ENCODE results near the gene CHTF18. TPM values are rescaled to one million over a fixed set of nuclear protein-coding genes. Genes with fewer than 3 reads are reported as not detected.

Gene CHTF18
- total RNA-seq, 1 donor: 8.8 TPM

DNA sequence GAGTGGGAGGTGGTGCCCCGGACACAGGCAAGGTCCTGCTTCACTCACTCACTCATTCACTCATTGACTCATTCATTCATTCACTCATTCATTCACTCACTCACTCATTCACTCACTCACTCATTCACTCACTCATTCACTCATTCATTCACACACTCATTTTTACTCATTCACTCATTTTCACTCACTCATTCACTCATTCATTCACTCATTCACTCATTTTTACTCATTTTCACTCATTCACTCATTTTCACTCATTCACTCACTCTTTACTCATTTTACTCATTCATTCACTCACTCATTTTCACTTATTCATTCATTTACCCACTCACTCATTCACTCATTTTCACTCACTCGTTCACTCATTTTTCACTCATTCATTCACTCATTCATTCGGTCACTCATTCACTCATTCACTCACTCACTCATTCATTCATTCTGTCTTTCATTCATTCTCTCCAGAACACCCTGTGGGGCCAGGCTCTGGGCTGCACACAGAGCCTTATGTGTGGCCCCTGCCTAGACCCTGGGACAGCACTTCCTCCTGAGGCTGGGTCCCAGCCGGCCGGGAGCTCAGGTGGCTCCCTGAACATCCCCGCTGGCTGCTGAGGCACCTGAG lies 9.4 kb upstream of the CHTF18 start:
- no peaks in the 10 kb centered on the region for H3K9me3 ChIP-seq (ENCODE audit: low read depth, low read length)
- H3K27me3 ChIP-seq (ENCODE audit: insufficient read depth, low read length): no peaks in the 10 kb centered on the region
- H3K4me1 ChIP-seq (ENCODE audit: insufficient read depth, low read length): no peaks in the 10 kb centered on the region
- no peak overlapping the region for H3K4me3 ChIP-seq (ENCODE audit: low read length)

DNA sequence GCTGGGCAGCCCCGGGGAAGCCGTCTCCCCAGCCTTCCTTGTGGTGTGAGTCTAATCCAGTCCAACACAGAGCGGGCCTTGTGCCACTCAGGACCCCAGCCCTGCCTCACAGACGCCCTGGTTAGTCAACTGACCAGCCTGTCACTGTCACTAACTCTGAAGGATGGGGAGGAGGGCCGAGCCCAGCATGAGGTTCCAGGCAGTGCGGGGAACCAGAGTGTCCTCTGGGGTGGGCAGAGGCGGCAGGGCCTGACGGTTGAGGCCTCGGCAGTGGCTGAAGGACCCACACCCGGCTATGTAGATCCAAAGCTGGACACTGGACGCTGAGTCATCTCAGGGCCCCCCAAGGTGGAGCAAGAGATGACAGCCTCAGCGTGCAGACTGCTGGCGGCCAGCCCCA lies 8.9 kb upstream of the CHTF18 start:
- Histone ChIP-seq H3K9me3 (ENCODE audit: low read depth, low read length) (no peaks in the 10 kb centered on the region), H3K27me3 (ENCODE audit: insufficient read depth, low read length) (no peaks in the 10 kb centered on the region), H3K4me1 (ENCODE audit: insufficient read depth, low read length) (no peaks in the 10 kb centered on the region), H3K4me3 (ENCODE audit: low read length) (no peak overlapping the region)

DNA sequence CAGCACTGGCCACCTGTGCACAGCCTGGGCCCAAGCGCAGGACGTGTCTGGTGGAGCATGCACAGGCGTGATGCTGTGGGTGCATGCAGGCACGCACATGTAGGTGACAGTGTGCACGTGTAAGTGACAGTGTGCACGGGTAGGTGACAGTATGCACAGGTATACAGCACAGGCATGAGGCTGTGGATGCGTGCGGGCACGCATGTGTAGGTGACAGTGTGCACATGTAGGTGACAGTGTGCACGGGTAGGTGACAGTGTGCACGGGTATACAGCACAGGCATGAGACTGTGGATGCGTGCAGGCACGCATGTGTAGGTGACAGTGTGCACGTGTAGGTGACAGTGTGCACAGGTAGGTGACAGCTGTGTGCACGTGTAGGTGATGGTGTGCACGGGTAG lies 8.1 kb upstream of the CHTF18 start:
- Histone ChIP-seq H3K4me1 (ENCODE audit: insufficient read depth, low read length) (no peaks in the 10 kb centered on the region), H3K27me3 (ENCODE audit: insufficient read depth, low read length) (no peaks in the 10 kb centered on the region), H3K9me3 (ENCODE audit: low read depth, low read length) (no peaks in the 10 kb centered on the region), H3K4me3 (ENCODE audit: low read length) (no peak overlapping the region)

DNA sequence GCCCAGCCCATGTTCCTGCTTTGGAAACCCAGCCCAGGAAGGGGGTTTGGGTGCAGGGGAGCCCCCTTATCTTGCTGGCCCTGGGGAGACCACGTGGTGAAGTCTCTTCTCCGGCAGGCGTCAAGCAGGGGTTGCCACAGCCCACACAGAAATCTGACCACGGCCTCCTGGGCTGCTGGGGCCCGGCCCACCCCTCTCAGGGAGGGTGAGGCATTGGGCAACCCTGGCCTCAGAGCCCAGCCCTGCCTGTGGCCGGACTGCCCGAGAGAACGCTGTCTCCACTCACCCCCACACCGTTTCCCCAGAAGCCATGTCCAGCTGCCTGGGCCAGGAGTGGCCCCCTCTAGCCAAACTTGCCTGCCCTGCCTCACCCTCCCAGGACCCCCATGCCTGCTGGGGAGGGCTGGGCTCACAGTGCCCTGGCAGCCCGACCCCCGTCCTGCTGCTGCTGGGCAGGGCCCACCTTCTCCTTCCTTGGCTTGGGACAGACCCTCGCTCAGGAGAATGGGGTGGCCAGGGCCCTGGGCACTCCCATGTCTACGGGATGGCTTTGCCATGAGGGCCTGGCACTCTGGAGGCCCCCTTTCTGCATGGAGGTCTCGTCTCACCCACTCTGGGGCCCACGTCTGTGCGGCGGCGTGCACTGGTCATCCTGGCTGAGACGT lies 6.9 kb upstream of the CHTF18 start:
- no peaks in the 10 kb centered on the region for H3K9me3 ChIP-seq (ENCODE audit: low read depth, low read length)
- no peak overlapping the region for H3K4me3 ChIP-seq (ENCODE audit: low read length)
- H3K4me1 ChIP-seq (ENCODE audit: insufficient read depth, low read length): no peaks in the 10 kb centered on the region
- no peaks in the 10 kb centered on the region for H3K27me3 ChIP-seq (ENCODE audit: insufficient read depth, low read length)

DNA sequence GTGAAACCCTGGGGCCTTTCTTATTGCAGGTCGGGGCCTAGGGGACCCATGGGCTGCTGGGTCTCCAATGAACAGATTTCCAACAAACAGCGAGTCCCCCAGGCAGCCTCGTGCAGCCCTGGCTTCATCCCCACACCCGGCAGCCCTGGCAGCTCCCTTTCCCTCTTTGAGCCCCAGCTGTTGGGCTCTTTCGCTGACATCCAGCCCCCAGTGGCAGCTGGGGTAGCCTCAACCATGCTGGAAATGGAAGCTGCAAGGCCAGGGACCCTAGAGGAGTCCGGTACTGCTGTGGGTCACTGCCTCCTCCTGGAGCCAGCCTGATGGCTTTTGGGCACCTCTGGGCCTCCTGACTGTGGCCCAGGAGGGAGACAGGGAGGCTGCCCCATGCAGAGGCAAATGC lies 6.2 kb upstream of the CHTF18 start:
- Histone ChIP-seq H3K4me3 (ENCODE audit: low read length) (no peak overlapping the region), H3K27me3 (ENCODE audit: insufficient read depth, low read length) (no peaks in the 10 kb centered on the region), H3K4me1 (ENCODE audit: insufficient read depth, low read length) (peaks cover 6% of the 10 kb centered on the region), H3K9me3 (ENCODE audit: low read depth, low read length) (no peaks in the 10 kb centered on the region)

DNA sequence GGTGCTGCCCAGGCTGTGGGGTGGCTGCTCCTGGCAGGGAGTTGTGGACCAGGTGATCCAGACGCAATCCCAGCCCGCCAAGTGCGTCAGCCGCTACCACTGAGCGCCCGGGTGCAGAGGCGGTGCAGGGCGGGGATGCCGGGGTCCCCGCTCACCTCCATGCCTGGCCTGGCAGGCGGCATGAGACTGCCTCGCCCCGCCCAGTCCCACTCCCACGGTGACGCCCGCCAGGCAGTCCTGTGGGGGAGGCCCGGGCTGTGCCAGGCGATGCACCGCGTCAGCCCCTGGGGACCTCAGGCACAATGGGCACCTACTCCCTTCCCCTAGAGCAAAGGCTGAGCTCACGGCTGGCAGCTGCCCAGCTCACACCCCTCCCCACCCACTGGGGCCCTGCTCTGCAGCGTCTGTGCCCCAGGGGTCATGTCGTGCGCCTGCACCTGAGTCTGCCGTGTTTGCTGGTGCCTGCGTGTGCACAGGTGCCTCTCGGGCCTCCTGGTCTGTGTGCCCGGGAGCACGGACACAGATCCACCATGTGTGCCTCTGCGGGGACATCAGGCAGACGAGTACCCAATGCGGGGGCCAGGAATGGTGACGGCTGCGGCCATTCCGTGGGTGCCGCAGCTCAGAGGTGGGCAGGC lies 5.5 kb upstream of the CHTF18 start:
- no peaks in the 10 kb centered on the region for H3K27me3 ChIP-seq (ENCODE audit: insufficient read depth, low read length)
- H3K4me1 ChIP-seq (ENCODE audit: insufficient read depth, low read length): peaks cover 12% of the 10 kb centered on the region
- H3K9me3 ChIP-seq (ENCODE audit: low read depth, low read length): no peaks in the 10 kb centered on the region
- no peak overlapping the region for H3K4me3 ChIP-seq (ENCODE audit: low read length)

DNA sequence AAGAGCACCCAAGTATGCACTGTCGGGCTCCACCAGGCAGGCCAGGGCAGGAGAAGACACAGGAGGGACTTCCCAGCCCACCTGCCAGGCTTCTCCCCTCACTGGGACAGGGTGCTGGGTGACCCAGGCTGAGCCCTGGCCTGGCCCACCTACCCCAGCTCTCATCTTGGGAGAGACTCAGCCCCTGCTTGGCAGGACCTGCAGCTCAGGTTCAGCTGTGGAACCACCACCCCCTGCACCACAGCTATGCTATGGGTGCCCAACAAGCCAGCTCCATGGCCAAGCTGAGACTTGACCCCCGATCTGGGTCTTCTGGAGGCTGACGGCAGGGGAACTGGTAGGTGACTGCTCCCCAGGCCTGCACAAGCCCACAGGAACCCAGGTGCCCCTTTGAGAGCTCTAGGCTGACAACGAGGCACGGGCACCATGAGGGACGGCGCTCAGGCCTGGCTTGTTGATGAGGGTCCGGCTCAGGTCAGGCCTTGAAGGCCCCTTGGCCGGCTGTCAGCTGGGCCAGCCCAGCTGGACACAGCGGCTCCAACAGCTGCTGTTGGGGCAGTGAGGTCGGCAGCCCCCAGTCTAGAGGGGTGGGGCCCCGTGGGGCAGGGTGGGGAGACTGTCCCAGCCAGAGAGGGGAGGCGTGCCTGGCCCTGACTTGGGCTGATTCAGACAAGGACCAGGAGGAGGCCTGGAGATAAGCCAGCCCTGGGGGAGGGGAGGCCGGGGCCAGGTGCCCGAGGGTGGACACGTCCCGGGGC lies 4.8 kb upstream of the CHTF18 start:
- Histone ChIP-seq H3K4me1 (ENCODE audit: insufficient read depth, low read length) (peaks cover 12% of the 10 kb centered on the region), H3K27me3 (ENCODE audit: insufficient read depth, low read length) (no peaks in the 10 kb centered on the region), H3K4me3 (ENCODE audit: low read length) (no peak overlapping the region), H3K9me3 (ENCODE audit: low read depth, low read length) (no peaks in the 10 kb centered on the region)

DNA sequence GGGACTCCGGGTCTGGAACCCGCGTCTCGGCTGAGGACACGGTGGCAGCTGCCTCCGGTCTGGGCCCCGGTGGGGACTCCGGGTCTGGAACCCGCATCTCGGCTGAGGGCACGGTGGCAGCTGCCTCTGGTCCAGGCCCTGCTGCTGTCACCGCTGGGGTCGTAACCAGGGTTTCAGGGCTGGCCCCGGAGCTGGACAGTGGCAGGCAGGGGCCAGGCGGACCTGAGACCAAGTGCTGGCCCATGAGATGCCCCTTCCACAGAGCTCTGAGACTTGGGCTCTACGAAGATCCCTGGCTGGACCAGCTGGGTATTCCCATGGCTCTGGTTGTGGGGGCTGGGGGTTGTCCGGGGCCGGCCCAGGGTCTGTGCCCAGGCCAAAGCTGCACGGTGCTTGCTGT lies 4.0 kb upstream of the CHTF18 start:
- Histone ChIP-seq H3K27me3 (ENCODE audit: insufficient read depth, low read length) (no peaks in the 10 kb centered on the region), H3K4me1 (ENCODE audit: insufficient read depth, low read length) (peaks cover 20% of the 10 kb centered on the region), H3K4me3 (ENCODE audit: low read length) (no peak overlapping the region), H3K9me3 (ENCODE audit: low read depth, low read length) (no peaks in the 10 kb centered on the region)

DNA sequence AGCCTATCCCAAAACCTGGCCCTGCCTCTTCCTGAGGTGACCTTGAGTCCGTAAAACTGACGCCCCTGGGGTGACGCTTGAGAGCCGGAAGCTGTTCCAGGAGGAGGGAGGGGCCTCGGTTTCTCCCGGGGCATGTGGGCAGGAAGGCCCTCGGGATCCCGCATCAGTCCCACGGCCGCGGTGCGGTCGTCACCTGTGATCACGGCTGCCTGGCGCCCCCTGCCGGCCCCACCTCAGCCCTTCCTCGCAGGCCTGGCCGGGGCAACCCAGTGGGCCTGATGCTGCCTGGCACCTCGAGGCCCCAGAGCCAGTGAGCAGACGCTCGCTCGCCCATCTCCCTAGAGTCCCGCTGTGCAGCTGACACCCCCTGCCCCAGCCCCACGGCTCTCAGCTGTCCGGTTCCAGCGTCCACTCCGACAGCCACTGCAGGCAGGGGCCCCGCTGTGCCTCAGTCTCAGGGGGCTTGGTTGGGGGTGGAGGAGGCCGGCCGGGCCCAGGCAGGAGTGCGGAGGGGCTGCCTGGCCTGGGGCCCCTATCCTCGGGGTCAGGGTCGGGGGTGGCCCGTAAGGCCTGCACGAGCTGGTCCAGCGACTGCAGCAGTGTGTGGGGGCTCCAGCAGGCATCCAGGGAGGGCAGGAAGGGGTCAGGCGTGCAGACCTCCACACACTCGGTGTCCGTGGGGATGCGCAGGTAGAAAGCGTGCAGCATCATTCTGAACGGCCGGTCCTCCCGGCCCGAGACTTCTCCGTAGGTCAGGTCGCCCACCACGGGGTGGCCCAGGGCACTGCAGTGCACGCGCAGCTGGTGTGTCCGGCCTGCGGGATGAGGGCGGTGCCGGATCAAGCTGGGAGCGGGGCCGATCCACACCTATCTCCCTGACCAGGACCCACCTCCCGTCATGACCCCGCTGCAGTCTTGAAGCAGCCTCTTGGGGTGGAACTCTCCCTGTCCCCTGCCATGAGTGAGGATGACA lies 2.6 kb upstream of the CHTF18 start:
- peaks cover 22% of the 10 kb centered on the region for H3K4me1 ChIP-seq (ENCODE audit: insufficient read depth, low read length)
- no peak overlapping the region for H3K4me3 ChIP-seq (ENCODE audit: low read length)
- H3K27me3 ChIP-seq (ENCODE audit: insufficient read depth, low read length): no peaks in the 10 kb centered on the region
- no peaks in the 10 kb centered on the region for H3K9me3 ChIP-seq (ENCODE audit: low read depth, low read length)

DNA sequence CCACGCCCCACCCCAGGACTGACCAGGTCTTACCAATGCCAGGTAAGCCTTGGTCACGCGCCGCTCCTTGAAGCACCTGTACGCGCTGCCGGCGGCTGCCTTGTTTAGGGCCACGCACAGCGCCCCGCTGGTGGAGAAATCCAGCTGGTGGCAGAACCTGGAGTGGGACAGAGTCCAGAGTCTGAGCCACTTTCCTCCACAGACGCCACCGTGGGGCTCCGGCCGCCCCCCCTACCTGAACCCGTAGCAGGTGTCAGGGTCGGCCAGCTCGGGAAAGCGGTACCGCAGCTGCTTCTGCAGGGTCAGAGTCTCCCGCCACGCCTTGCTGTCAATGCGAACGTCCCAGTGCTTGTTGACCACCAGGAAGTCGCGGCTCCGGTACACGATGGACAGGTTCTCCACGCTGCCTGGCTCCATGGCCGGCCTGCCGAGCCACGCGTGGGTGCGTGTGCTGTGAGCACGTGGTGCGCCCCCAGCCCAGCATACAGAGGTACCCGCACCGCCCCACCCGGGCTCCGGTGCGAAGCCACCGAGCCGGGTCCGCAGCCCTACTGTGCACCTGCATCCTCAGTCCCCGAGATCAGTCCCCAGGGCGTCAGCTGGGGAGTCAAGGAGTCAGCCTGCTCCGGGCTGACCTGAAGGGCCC lies 976 bp upstream of the CHTF18 start:
- no peaks in the 10 kb centered on the region for H3K27me3 ChIP-seq (ENCODE audit: insufficient read depth, low read length)
- peaks cover 22% of the 10 kb centered on the region for H3K4me1 ChIP-seq (ENCODE audit: insufficient read depth, low read length)
- no peaks in the 10 kb centered on the region for H3K9me3 ChIP-seq (ENCODE audit: low read depth, low read length)
- H3K4me3 ChIP-seq (ENCODE audit: low read length): peak overlapping the region; percentile 74

DNA sequence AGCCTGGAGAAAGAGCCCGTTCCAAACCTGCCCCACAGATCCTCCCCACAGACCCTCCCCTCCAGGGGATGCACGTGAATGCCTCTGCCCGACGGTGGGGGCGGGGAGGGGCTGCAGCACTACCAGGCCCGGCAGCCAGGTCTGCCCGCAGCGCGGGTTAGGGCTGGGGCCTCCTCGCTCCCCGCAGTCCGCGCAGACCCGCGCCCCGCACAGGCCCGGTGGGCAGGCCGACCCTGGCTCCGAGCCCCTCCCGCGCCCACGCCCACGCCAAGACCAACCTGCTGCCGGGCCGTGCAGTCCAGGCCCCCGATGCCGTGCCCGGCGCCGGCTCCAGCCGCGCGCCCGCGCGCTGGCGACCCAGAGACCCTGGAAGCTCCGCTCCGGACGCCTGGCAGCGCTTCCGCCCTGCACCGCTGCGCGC lies 432 bp upstream of the CHTF18 start, which contains the start of gene RPUSD1:
Gene RPUSD1 (minus strand): TSS at position 404 of the 421 bp plus-strand sequence. CDS start 644 bp downstream, outside the sequence.
- no peaks in the 10 kb centered on the region for H3K9me3 ChIP-seq (ENCODE audit: low read depth, low read length)
- H3K27me3 ChIP-seq (ENCODE audit: insufficient read depth, low read length): no peaks in the 10 kb centered on the region
- H3K4me1 ChIP-seq (ENCODE audit: insufficient read depth, low read length): peaks cover 22% of the 10 kb centered on the region
- peak within 1 kb of the TSS; percentile 74 for H3K4me3 ChIP-seq (ENCODE audit: low read length)

DNA sequence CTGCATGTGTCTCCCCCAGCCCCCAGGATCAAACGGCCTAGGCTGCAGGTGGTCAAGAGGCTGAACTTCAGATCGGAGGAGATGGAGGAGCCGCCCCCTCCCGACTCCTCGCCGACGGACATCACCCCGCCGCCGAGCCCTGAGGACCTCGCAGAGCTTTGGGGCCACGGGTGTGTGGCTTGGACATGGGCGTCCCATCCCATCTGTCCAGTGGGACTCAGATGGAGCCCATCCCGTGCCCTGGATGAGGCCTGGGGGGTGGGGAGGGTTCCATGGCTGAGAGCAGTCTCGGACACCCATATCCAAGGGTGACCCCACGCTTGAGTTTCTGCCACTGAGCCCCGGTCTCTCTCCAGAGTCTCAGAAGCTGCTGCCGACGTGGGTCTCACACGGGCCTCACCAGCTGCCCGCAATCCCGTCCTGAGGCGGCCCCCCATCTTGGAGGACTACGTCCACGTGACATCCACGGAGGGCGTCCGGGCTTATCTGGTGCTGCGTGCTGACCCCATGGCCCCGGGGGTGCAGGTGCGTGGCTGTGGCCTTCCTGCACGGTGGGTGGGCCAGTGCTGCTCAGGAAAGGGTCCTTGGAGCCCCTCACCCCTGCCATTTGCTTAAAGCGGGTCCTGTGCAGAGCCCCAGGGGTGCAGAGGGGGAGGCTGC lies 901 bp downstream of the CHTF18 start:
- peaks cover 22% of the 10 kb centered on the region for H3K4me1 ChIP-seq (ENCODE audit: insufficient read depth, low read length)
- H3K27me3 ChIP-seq (ENCODE audit: insufficient read depth, low read length): no peaks in the 10 kb centered on the region
- H3K9me3 ChIP-seq (ENCODE audit: low read depth, low read length): no peaks in the 10 kb centered on the region
- peak overlapping the region; percentile 51 for H3K4me3 ChIP-seq (ENCODE audit: low read length)

DNA sequence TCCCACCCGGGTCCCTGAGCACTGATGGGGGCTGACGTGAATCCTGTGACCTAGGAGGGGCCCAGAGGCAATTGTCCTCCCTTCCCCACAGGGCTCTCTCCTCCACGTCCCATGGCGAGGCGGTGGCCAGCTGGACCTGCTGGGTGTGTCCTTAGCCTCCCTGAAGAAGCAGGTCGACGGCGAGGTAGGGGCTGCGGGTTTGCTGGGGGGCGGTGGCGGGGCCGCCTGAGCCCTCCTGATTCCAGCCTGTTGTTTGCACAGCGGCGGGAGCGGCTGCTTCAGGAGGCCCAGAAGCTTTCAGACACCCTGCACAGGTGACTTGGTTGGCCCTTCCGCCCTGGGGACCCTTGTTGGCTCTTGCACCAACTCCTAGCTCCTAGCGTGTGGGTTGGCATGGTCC lies 1.7 kb downstream of the CHTF18 start:
- Histone ChIP-seq H3K4me3 (ENCODE audit: low read length) (no peak overlapping the region), H3K4me1 (ENCODE audit: insufficient read depth, low read length) (peaks cover 22% of the 10 kb centered on the region), H3K27me3 (ENCODE audit: insufficient read depth, low read length) (no peaks in the 10 kb centered on the region), H3K9me3 (ENCODE audit: low read depth, low read length) (no peaks in the 10 kb centered on the region)

Data from mononuclear cell (primary cell).